Stomach (tissue), 9 donors: ENCODE results near the gene EXOC4. TPM values are rescaled to one million over a fixed set of nuclear protein-coding genes. Genes with fewer than 3 reads are reported as not detected.
A peak's percentile ranks its signal among the peaks of the same experiment; 100 is the strongest.

Experiments used
- DNase-seq, 2 donors: peaks; one replicate each; pipeline versions ENCODE4 v3.0.0 to v3.0.0-alpha.2; 2013 to 2019
- H3K27ac ChIP-seq, 5 donors: fragments of 200-600 bp in 4 of 5; sonication (generic) in 4 of 5; one replicate each; pipeline ENCODE4 v1.5.1; 2013 to 2019; ENCODE audit warnings: mild to moderate bottlenecking in 1 of 5, moderate library complexity in 1 of 5
- H3K27me3 ChIP-seq, 3 donors: fragments of 200-600 bp; sonication (generic); one replicate each; pipeline ENCODE4 v1.5.1; 2017 to 2019; ENCODE audit warnings: mixed run types in 1 of 3
- H3K36me3 ChIP-seq, 4 donors: fragments of 200-600 bp; sonication (generic); 1 replicate in 3 of 4; 2 replicates in 1 of 4; pipeline ENCODE4 v1.5.1; 2016 to 2019
- H3K4me1 ChIP-seq, 4 donors: fragments of 200-600 bp; sonication (generic); one replicate each; pipeline ENCODE4 v1.5.1; 2016 to 2019
- H3K4me3 ChIP-seq, 4 donors: fragments of 200-600 bp; sonication (generic) in 3 of 4; one replicate each; pipeline ENCODE4 v1.5.1; 2016 to 2019; ENCODE audit warnings: mild to moderate bottlenecking in 1 of 4
- H3K9me3 ChIP-seq, 4 donors: fragments of 200-600 bp; sonication (generic); one replicate each; pipeline ENCODE4 v1.5.1; 2016 to 2019
- CTCF ChIP-seq, 7 experiments: fragments of 450-650 bp in 4 of 7; fragments of 200-600 bp in 3 of 7; sonication (generic) in 3 of 7; IDR thresholded peaks; one replicate each; pipeline ENCODE4 v1.5.1; 2016 to 2019; ENCODE audit warnings: antibody characterized with exemption in 7 of 7, control low read depth in 2 of 7, mild to moderate bottlenecking in 1 of 7
- EP300 ChIP-seq: sonication (generic); formaldehyde crosslinking; IDR thresholded peaks from one replicate; pipeline ENCODE4 v1.6.1; 2017; ENCODE audit warnings: antibody characterized with exemption
- POLR2A ChIP-seq, 4 donors: fragments of 450-650 bp; IDR thresholded peaks; one replicate each; pipeline ENCODE4 v1.6.1; 2016; ENCODE audit warnings: antibody characterized with exemption in 4 of 4, control low read depth in 2 of 4, mild to moderate bottlenecking in 1 of 4, moderate library complexity in 1 of 4
- POLR2AphosphoS5 ChIP-seq, 3 donors: sonication (generic); formaldehyde crosslinking; IDR thresholded peaks; one replicate each; pipeline ENCODE4 v1.6.1; 2016; ENCODE audit warnings: antibody characterized with exemption in 3 of 3
- WGBS, 5 donors: extraction: QIAGEN DNeasy Blood & Tissue Kit in 3 of 5; methylation state at CpG; one replicate each; pipeline versions ENCODE4 v1.1.5 to v1.1.7; 2013 to 2018; 5-methylcytosine and 5-hydroxymethylcytosine counted together
- intact Hi-C: fragments of 100-400 bp; cut with DNase I; formaldehyde crosslinking; loops from one replicate; pipeline ENCODE4 v1.15.1; 2023; ENCODE audit warnings: low total_unique reads
- polyA plus RNA-seq, 3 donors: library from polyadenylated mRNA; stranded (reverse); fragments of 200-250 nt; gene quantifications; one replicate each; pipeline ENCODE4 v1.2.3, GENCODE V29; 2013
- total RNA-seq, 5 donors: library from RNA; depleted of rRNA; stranded (reverse); fragments of >200 nt; gene quantifications; one replicate each; pipeline versions ENCODE4 v1.1.0 to v1.2.3, GENCODE V29; 2014 to 2016
- donor health status: healthy with polysubstance abuse.
- donor health status: Bipolar disorder and iron deficiency.
- donor health status: healthy.

EXOC4 gene
- total and polyA plus RNA-seq, 8 donors: 14.1 to 339 (median 61.1) TPM

GRCh38 chr7:133783276-133783675 is 530.4 kb downstream of the EXOC4 start:
- TF ChIP-seq CTCF (IDR thresholded peaks at IDR 0.05): no peak
- TF ChIP-seq EP300: no peak
- TF ChIP-seq POLR2AphosphoS5 (IDR thresholded peaks at IDR 0.05): no peak
- no peak overlapping the region for H3K27ac ChIP-seq
- intact Hi-C loops: no loop called here
- H3K4me1 ChIP-seq: no peaks in the 10 kb centered on the region
- no peak for DNase-seq
- no peaks in the 10 kb centered on the region for H3K27me3 ChIP-seq
- H3K36me3 ChIP-seq: no peaks in the 10 kb centered on the region
- no peaks in the 10 kb centered on the region for H3K9me3 ChIP-seq
- WGBS, 5 donors: 91 to 97% (median 96%) methylated on average over 2 of the region's 2 CpGs
- H3K4me3 ChIP-seq: no peak overlapping the region

- intact Hi-C loops: no loop called here
- Histone ChIP-seq H3K4me1 (no peaks in the 10 kb centered on the region), H3K4me3 (no peak overlapping the region), H3K27me3 (no peaks in the 10 kb centered on the region), H3K27ac (no peak overlapping the region), H3K36me3 (no peaks in the 10 kb centered on the region), H3K9me3 (no peaks in the 10 kb centered on the region)
- DNase-seq: peak in 1 of 2 donors; percentile 47
- no peak for TF ChIP-seq POLR2AphosphoS5 (IDR thresholded peaks at IDR 0.05)
- no peak for TF ChIP-seq POLR2A (IDR thresholded peaks at IDR 0.05)
- TF ChIP-seq CTCF (IDR thresholded peaks at IDR 0.05): no peak
- TF ChIP-seq EP300: no peak
- 78 to 89% (median 87%) methylated on average over 4 of the region's 4 CpGs for WGBS, 5 donors
Measured at GRCh38 chr7:133784486-133785001, 531.7 kb downstream of the EXOC4 start.

- intact Hi-C loops: no loop called here
- Histone ChIP-seq H3K27ac (no peak overlapping the region), H3K27me3 (no peaks in the 10 kb centered on the region), H3K9me3 (no peaks in the 10 kb centered on the region), H3K36me3 (no peaks in the 10 kb centered on the region), H3K4me3 (no peak overlapping the region), H3K4me1 (no peaks in the 10 kb centered on the region)
- DNase-seq: no peak
- WGBS, 5 donors: 49 to 64% (median 58%) methylated on average over 3 of the region's 3 CpGs
- no peak for TF ChIP-seq POLR2A (IDR thresholded peaks at IDR 0.05)
- no peak for TF ChIP-seq EP300
- no peak for TF ChIP-seq POLR2AphosphoS5 (IDR thresholded peaks at IDR 0.05)
- no peak for TF ChIP-seq CTCF (IDR thresholded peaks at IDR 0.05)
Measured at GRCh38 chr7:133786401-133786937, 533.6 kb downstream of the EXOC4 start.

GRCh38 chr7:133789974-133790373 is 537.1 kb downstream of the EXOC4 start:
- 70 to 96% (median 84%) methylated on average over 3 of the region's 3 CpGs for WGBS, 5 donors
- intact Hi-C loops: no loop called here
- Histone ChIP-seq H3K4me1 (no peaks in the 10 kb centered on the region), H3K9me3 (no peaks in the 10 kb centered on the region), H3K4me3 (no peak overlapping the region), H3K36me3 (no peaks in the 10 kb centered on the region), H3K27ac (no peak overlapping the region), H3K27me3 (no peaks in the 10 kb centered on the region)
- peak in 1 of 2 donors; percentile 9 for DNase-seq
- no peak for TF ChIP-seq POLR2AphosphoS5 (IDR thresholded peaks at IDR 0.05)
- TF ChIP-seq CTCF (IDR thresholded peaks at IDR 0.05): no peak
- no peak for TF ChIP-seq EP300
- TF ChIP-seq POLR2A (IDR thresholded peaks at IDR 0.05): no peak
